Transverse colon (tissue), 4 donors: ENCODE data around the gene RBP5. TPM values are rescaled to one million over a fixed set of nuclear protein-coding genes. Genes with fewer than 3 reads are reported as not detected.

Experiments
- DNase-seq: peaks from one replicate; pipeline ENCODE4 v3.0.0-alpha.2; 2019
- H3K27ac ChIP-seq, 4 donors: fragments of 200-600 bp; sonication (generic); 2 replicates each; pipeline ENCODE4 v1.5.1; 2016 to 2018; ENCODE audit warnings: inconsistent platforms in 4 of 4
- H3K27me3 ChIP-seq: fragments of 200-600 bp; sonication (generic); 2 replicates; pipeline ENCODE4 v1.5.1; 2017; ENCODE audit warnings: inconsistent platforms
- H3K36me3 ChIP-seq, 4 donors: fragments of 200-600 bp; sonication (generic); 2 replicates each; pipeline ENCODE4 v1.5.1; 2017 to 2019; ENCODE audit warnings: inconsistent platforms in 4 of 4
- H3K4me1 ChIP-seq, 4 donors: fragments of 200-600 bp; sonication (generic); 2 replicates each; pipeline ENCODE4 v1.5.1; 2017 to 2020; ENCODE audit warnings: inconsistent platforms in 4 of 4
- H3K4me3 ChIP-seq, 4 donors: fragments of 200-600 bp; sonication (generic); 1 replicate in 1 of 4; 2 replicates in 3 of 4; pipeline versions ENCODE4 v1.5.1 to v1.6.1; 2017 to 2019; ENCODE audit warnings: inconsistent platforms in 4 of 4
- H3K9me3 ChIP-seq, 2 donors: fragments of 200-600 bp; sonication (generic); 2 replicates each; pipeline ENCODE4 v1.5.1; 2017 to 2019; ENCODE audit warnings: inconsistent platforms in 2 of 2
- CTCF ChIP-seq, 5 experiments: fragments of 200-600 bp in 3 of 5; fragments of 450-650 bp in 2 of 5; sonication (generic) in 3 of 5; IDR thresholded peaks; 1 replicate in 2 of 5; 2 replicates in 3 of 5; pipeline ENCODE4 v1.5.1; 2016 to 2017; ENCODE audit warnings: antibody characterized with exemption in 5 of 5, inconsistent platforms in 3 of 5, mild to moderate bottlenecking in 2 of 5, moderate library complexity in 1 of 5
- EP300 ChIP-seq: sonication (generic); formaldehyde crosslinking; IDR thresholded peaks from one replicate; pipeline ENCODE4 v1.6.1; 2017; ENCODE audit warnings: antibody characterized with exemption, low read depth
- POLR2A ChIP-seq: fragments of 450-650 bp; IDR thresholded peaks from one replicate; pipeline ENCODE4 v1.6.1; 2016; ENCODE audit warnings: antibody characterized with exemption, mild to moderate bottlenecking, moderate library complexity
- POLR2AphosphoS5 ChIP-seq, 3 donors: sonication (generic); formaldehyde crosslinking; IDR thresholded peaks; one replicate each; pipeline ENCODE4 v1.6.1; 2016; ENCODE audit warnings: antibody characterized with exemption in 3 of 3
- WGBS, 2 donors: methylation state at CpG; one replicate each; pipeline ENCODE4 v1.1.5; 2018; ENCODE audit warnings: low coverage in 1 of 2; 5-methylcytosine and 5-hydroxymethylcytosine counted together
- in situ Hi-C, 4 donors: fragments of 200-750 bp; cut with MboI; loops; one replicate each; pipeline versions ENCODE4 v1.15.0 to v1.15.1; 2017; ENCODE audit warnings: low sequenced_read_pairs in 3 of 4, low pct_ligation_motif_present in 1 of 4, low pct_unique_long_range_greater_than_20kb in 1 of 4
- intact Hi-C: fragments of 100-400 bp; cut with DNase I; formaldehyde crosslinking; loops from one replicate; pipeline ENCODE4 v1.15.1; 2023; ENCODE audit warnings: low total_unique reads
- total RNA-seq, 4 donors: library from RNA; depleted of rRNA; stranded (reverse); fragments of >200 nt; gene quantifications; one replicate each; pipeline ENCODE4 v1.1.0, GENCODE V29; 2016

The RBP5 gene
- total RNA-seq, 4 donors from 2014 or later, result 0.55 to 3.0 TPM; not detected in 2

DNA sequence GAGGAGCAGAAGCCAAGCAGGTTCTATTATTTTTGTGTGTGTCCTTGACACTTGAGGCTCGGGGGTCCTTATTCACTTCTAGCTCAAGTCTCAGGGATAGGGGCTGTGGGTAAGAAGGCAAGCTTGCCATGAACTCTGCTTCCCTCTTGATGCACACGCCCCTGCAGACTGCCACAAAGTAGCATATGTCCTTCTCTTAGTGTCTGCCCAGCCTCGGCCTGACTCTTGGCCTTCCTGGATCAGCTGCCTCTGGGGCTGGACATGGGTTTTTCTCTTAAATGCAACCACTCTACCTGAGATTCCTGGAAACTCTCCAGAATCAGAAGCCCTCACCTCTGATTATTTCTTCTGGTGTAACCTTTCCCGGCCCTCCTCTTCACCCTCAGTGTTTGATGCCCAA is 32.6 kb upstream of the RBP5 start:
- in situ Hi-C loops (no loop called here), intact Hi-C loops (no loop called here)
- H3K27ac ChIP-seq, result no peak overlapping the region
- H3K4me3 ChIP-seq, result no peak overlapping the region
- no peak for DNase-seq
- WGBS, 2 donors, result 86 to 92% methylated on average over 2 to 4 of the region's 4 CpGs
- H3K4me1 ChIP-seq, result peaks cover 0 to 6% (median 2%) of the 10 kb centered on the region in 4 donors
- TF ChIP-seq POLR2A, result no peak
- TF ChIP-seq EP300, result no peak
- no peak for TF ChIP-seq CTCF (IDR thresholded peaks at IDR 0.05)
- peaks cover 12% of the 10 kb centered on the region for H3K27me3 ChIP-seq
- no peaks in the 10 kb centered on the region for H3K9me3 ChIP-seq
- no peaks in the 10 kb centered on the region for H3K36me3 ChIP-seq

DNA sequence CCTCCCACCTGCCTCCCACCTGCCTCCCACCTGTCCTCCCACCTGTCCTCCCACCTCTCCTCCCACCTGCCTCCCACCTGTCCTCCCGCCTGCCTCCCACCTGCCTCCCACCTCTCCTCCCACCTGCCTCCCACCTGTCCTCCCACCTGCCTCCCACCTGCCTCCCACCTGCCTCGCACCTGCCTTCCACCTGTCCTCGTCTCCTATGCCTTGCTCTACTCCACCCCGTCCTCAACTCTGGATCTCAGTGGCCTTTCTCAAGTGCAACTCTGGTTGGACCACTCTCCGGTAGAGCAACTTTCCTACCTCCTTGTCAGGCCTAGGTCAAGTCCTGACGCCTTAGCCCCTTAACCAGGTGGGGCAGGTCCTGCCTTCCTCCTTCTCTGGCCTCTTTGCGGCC is 31.5 kb upstream of the RBP5 start:
- no peak overlapping the region for H3K27ac ChIP-seq
- H3K4me3 ChIP-seq, result no peak overlapping the region
- peaks cover 0 to 6% (median 2%) of the 10 kb centered on the region in 4 donors for H3K4me1 ChIP-seq
- DNase-seq, result no peak
- no peaks in the 10 kb centered on the region for H3K9me3 ChIP-seq
- H3K27me3 ChIP-seq, result peaks cover 12% of the 10 kb centered on the region
- no peak for TF ChIP-seq POLR2AphosphoS5 (IDR thresholded peaks at IDR 0.05)
- no peak for TF ChIP-seq EP300
- no peak for TF ChIP-seq POLR2A
- TF ChIP-seq CTCF (IDR thresholded peaks at IDR 0.05), result no peak
- 70 to 100% methylated on average over 1 to 7 of the region's 7 CpGs for WGBS, 2 donors
- in situ Hi-C loops, result no loop called here
- intact Hi-C loops, result no loop called here
- no peaks in the 10 kb centered on the region for H3K36me3 ChIP-seq

- in situ Hi-C loops, result no loop called here
- no peaks in the 10 kb centered on the region for H3K36me3 ChIP-seq
- no peak overlapping the region for H3K4me3 ChIP-seq
- 80 to 85% methylated on average over 2 to 10 of the region's 10 CpGs for WGBS, 2 donors
- H3K4me1 ChIP-seq, result peaks cover 0 to 6% (median 2%) of the 10 kb centered on the region in 4 donors
- DNase-seq, result no peak
- no peaks in the 10 kb centered on the region for H3K9me3 ChIP-seq
- H3K27ac ChIP-seq, result no peak overlapping the region
- intact Hi-C loops, result no loop called here
- TF ChIP-seq CTCF (IDR thresholded peaks at IDR 0.05) (no peak), EP300 (no peak), POLR2AphosphoS5 (IDR thresholded peaks at IDR 0.05) (no peak), POLR2A (no peak)
- peaks cover 12% of the 10 kb centered on the region for H3K27me3 ChIP-seq
Observed at GRCh38 chr12:7158781-7159609, 30.3 kb upstream of the RBP5 start.

- Histone ChIP-seq H3K27ac (no peak overlapping the region), H3K27me3 (no peaks in the 10 kb centered on the region), H3K4me1 (peaks cover 0 to under 1% (median 0%) of the 10 kb centered on the region in 4 donors), H3K36me3 (peaks cover 0 to 3% (median 0%) of the 10 kb centered on the region in 4 donors), H3K4me3 (no peak overlapping the region), H3K9me3 (no peaks in the 10 kb centered on the region)
- in situ Hi-C loops, result no loop called here
- WGBS, 2 donors, result 92 to 100% methylated on average over 1 to 17 of the region's 17 CpGs
- no peak for DNase-seq
- no peak for TF ChIP-seq POLR2A
- TF ChIP-seq EP300, result no peak
- no peak for TF ChIP-seq CTCF (IDR thresholded peaks at IDR 0.05)
- no peak for TF ChIP-seq POLR2AphosphoS5 (IDR thresholded peaks at IDR 0.05)
- intact Hi-C loops, result no loop called here
Observed at GRCh38 chr12:7157391-7157790, 28.7 kb upstream of the RBP5 start.
